KMS-11 (cell line): ENCODE measurements around the gene LYSMD2.
"Not testable (repeated sequence)": the region's sequence is repeated elsewhere in the genome, so short reads cannot be mapped to it uniquely, and the experiment has no call there.

Source experiments
- H2AFZ ChIP-seq: fragments of 200-600 bp; sonication (generic); 2 replicates; pipeline ENCODE4 v1.6.1; 2016; ENCODE audit warnings: antibody characterized with exemption, mixed run types, low read depth
- H3K27ac ChIP-seq: fragments of 200-600 bp; sonication (generic); 2 replicates; pipeline ENCODE4 v1.6.1; 2016; ENCODE audit warnings: mild to moderate bottlenecking, mixed run types
- H3K27me3 ChIP-seq: fragments of 200-600 bp; sonication (generic); 2 replicates; pipeline ENCODE4 v1.6.1; 2017; ENCODE audit warnings: mild to moderate bottlenecking, low read depth, mixed run types, moderate library complexity; ENCODE audit not compliant: insufficient read depth
- H3K36me3 ChIP-seq: fragments of 200-600 bp; sonication (generic); 2 replicates; pipeline ENCODE4 v1.6.1; 2017; ENCODE audit warnings: mild to moderate bottlenecking, mixed run types; ENCODE audit not compliant: insufficient read depth
- H3K4me1 ChIP-seq: fragments of 200-600 bp; sonication (generic); 2 replicates; pipeline ENCODE4 v1.6.1; 2016; ENCODE audit warnings: mild to moderate bottlenecking, low read depth, mixed run types; ENCODE audit not compliant: poor library complexity, severe bottlenecking
- H3K4me2 ChIP-seq: fragments of 200-600 bp; sonication (generic); 2 replicates; pipeline ENCODE4 v1.7.0; 2016; ENCODE audit warnings: mild to moderate bottlenecking, mixed run types
- H3K4me3 ChIP-seq: fragments of 200-600 bp; sonication (generic); IDR thresholded peaks from 2 replicates; pipeline ENCODE4 v1.6.1; 2017; ENCODE audit warnings: low read depth, low read length, mixed read lengths; ENCODE audit not compliant: insufficient read depth
- H3K79me2 ChIP-seq: fragments of 200-600 bp; sonication (generic); 2 replicates; pipeline ENCODE4 v1.6.1; 2016; ENCODE audit warnings: low read depth, mixed run types; ENCODE audit not compliant: insufficient read depth
- H3K9ac ChIP-seq: fragments of 200-600 bp; sonication (generic); 2 replicates; pipeline ENCODE4 v1.6.1; 2016; ENCODE audit warnings: mild to moderate bottlenecking, mixed run types
- H4K20me1 ChIP-seq: fragments of 200-600 bp; sonication (generic); 2 replicates; pipeline ENCODE4 v1.6.1; 2016; ENCODE audit warnings: mild to moderate bottlenecking, mixed run types; ENCODE audit not compliant: insufficient read depth
- TF ChIP-seq, protein P1 (sequence below): fragments of 200-600 bp; sonication (generic); conservative IDR thresholded peaks from 2 replicates; pipeline ENCODE4 v1.6.1; 2017; ENCODE audit warnings: low read depth, mild to moderate bottlenecking, antibody characterized with exemption, low read length, moderate library complexity, mixed read lengths

Gene LYSMD2

GRCh38 chr15:51737522-51738305, at the start of gene LYSMD2:
TSS of gene LYSMD2 (minus strand) at chr15:51737655. CDS start at chr15:51737622, 33 bp downstream.
- H4K20me1 ChIP-seq = no peaks in the 10 kb centered on the region
- peak within 1 kb of the TSS; percentile 79 for H2AFZ ChIP-seq
- H3K27me3 ChIP-seq = no peaks in the 10 kb centered on the region
- no peak within 1 kb of the TSS for H3K4me3 ChIP-seq
- TF ChIP-seq, protein P1, sequence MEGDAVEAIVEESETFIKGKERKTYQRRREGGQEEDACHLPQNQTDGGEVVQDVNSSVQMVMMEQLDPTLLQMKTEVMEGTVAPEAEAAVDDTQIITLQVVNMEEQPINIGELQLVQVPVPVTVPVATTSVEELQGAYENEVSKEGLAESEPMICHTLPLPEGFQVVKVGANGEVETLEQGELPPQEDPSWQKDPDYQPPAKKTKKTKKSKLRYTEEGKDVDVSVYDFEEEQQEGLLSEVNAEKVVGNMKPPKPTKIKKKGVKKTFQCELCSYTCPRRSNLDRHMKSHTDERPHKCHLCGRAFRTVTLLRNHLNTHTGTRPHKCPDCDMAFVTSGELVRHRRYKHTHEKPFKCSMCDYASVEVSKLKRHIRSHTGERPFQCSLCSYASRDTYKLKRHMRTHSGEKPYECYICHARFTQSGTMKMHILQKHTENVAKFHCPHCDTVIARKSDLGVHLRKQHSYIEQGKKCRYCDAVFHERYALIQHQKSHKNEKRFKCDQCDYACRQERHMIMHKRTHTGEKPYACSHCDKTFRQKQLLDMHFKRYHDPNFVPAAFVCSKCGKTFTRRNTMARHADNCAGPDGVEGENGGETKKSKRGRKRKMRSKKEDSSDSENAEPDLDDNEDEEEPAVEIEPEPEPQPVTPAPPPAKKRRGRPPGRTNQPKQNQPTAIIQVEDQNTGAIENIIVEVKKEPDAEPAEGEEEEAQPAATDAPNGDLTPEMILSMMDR = no peak
- no peaks in the 10 kb centered on the region for H3K36me3 ChIP-seq
- no peaks in the 10 kb centered on the region for H3K79me2 ChIP-seq
- peak within 1 kb of the TSS; percentile 77; the same call in 1 of the 2 replicates for H3K9ac ChIP-seq
- H3K4me1 ChIP-seq = peaks cover 35% of the 10 kb centered on the region
- H3K4me2 ChIP-seq = peak within 1 kb of the TSS; percentile 86
- 0 out of 2 replicates have a peak within 1 kb of the TSS, but pooled peaks have one; percentile 39 for H3K27ac ChIP-seq

GRCh38 chr15:51787130-51787529, 49.7 kb upstream of the LYSMD2 start:
- not testable (repeated sequence) for H3K27ac ChIP-seq, H3K4me3 ChIP-seq, H4K20me1 ChIP-seq, H3K36me3 ChIP-seq, H3K4me1 ChIP-seq, H3K9ac ChIP-seq, H3K4me2 ChIP-seq, H2AFZ ChIP-seq, H3K79me2 ChIP-seq, H3K27me3 ChIP-seq

DNA sequence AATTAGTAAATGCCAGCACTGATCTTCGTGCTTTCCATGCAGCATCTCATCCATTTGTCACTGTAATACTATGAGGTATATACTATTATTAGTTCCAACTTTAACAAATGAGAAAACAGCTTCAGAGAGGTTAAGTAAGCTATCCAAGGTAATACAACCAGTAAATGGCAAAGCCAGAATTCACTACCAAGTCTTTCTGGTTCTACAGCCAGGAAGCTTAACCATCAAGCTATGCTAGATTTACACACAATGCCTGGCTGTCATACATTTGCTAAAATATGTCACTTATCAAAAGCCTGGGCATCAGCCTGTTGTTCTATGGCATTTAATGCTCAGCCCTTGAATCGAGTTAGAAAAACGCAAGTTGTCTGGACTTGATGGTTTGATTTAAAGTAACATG, 46.5 kb upstream of the LYSMD2 start:
- Histone ChIP-seq H3K36me3 (no peaks in the 10 kb centered on the region), H2AFZ (no peak overlapping the region), H3K4me2 (no peak overlapping the region), H3K4me3 (no peak overlapping the region), H4K20me1 (no peaks in the 10 kb centered on the region), H3K4me1 (no peaks in the 10 kb centered on the region), H3K9ac (no peak overlapping the region), H3K27ac (no peak overlapping the region), H3K27me3 (no peaks in the 10 kb centered on the region), H3K79me2 (no peaks in the 10 kb centered on the region)
- TF ChIP-seq, protein P1 = no peak

DNA sequence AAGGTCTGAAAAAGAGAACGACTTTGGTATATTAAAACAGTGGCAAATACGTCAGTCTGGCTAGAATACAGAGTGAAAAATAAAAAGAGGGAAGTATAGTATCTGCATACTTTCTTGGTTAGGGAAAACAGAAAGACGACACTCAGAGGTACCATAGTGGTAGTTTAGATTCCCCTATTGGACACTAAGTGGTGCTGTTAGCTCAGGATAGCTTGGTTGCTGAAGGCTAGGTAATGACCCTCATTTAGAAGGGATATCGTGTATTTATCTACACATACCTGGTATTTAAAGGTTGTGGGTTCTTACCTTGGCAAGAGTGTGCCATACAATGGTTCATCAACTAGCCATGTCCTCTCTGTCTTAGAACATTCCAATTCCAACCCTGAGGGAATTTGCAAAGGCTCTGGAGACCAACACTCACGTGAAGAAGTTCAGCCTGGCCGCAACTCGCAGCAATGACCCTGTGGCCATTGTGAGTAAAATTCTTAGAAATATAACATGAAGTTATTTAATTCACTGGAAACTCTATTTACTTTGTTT, 45.0 kb upstream of the LYSMD2 start:
- Histone ChIP-seq H3K9ac (no peak overlapping the region), H3K4me3 (no peak overlapping the region), H3K27ac (no peak overlapping the region), H3K27me3 (no peaks in the 10 kb centered on the region), H2AFZ (no peak overlapping the region), H3K79me2 (no peaks in the 10 kb centered on the region), H3K4me1 (no peaks in the 10 kb centered on the region), H3K36me3 (no peaks in the 10 kb centered on the region), H4K20me1 (no peaks in the 10 kb centered on the region), H3K4me2 (no peak overlapping the region)
- TF ChIP-seq, protein P1 = no peak

DNA sequence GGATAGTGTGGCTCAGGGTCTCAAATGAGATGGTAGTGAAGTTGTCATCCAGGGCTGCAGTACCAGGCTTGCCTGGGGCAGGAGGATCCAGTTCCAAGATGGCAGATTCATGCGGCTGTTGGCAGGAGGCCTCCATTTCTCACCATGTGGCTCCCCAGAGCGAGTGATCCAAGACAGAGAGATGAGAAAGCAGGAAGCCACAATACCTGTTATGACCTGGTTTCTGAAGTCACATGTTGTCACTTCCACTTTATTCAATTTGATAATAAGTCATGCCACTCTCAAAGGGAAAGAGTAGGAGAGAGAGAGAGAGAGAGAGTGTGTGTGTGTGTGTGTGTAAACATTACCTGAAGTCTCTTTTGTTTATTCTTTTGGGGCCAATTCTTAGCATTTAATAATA, 44.1 kb upstream of the LYSMD2 start:
- Histone ChIP-seq H3K4me1 (no peaks in the 10 kb centered on the region), H3K79me2 (no peaks in the 10 kb centered on the region), H2AFZ (no peak overlapping the region), H3K27me3 (no peaks in the 10 kb centered on the region), H3K36me3 (no peaks in the 10 kb centered on the region), H3K4me3 (no peak overlapping the region), H3K9ac (no peak overlapping the region), H3K4me2 (no peak overlapping the region), H3K27ac (no peak overlapping the region), H4K20me1 (no peaks in the 10 kb centered on the region)
- TF ChIP-seq, protein P1 = no peak
